HG02981 (cell line): ENCODE results near the gene TDRD10.
"Not testable (repeated sequence)": the region's sequence is repeated elsewhere in the genome, so short reads cannot be mapped to it uniquely, and the experiment has no call there.

Experiments
- ATAC-seq: cut with Tn5 transposase; IDR thresholded peaks from one replicate; pipeline ENCODE4 v1.9.1; 2021; ENCODE audit warnings: mild to moderate bottlenecking, moderate library complexity; ENCODE audit not compliant: unreplicated experiment

The TDRD10 gene

DNA sequence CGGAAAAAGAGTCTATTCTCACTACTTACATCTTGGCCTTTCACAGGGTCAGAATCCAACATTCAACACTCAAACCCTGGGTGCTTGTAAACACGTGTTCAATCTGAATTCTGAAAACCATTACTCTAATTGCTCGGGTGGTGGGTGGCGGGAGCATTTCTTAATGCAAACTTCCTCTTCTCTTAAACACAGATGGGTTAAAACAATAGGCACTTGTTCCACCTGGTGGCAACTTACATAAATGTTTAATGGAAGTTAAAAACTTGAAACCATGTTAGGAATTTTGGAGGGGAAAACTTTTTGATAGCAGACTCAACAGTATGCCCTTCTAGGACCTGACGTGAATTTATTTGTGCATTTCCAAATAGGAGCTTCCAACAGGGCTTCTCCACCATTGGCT, 23.4 kb upstream of the TDRD10 start:
- no peak for ATAC-seq

DNA sequence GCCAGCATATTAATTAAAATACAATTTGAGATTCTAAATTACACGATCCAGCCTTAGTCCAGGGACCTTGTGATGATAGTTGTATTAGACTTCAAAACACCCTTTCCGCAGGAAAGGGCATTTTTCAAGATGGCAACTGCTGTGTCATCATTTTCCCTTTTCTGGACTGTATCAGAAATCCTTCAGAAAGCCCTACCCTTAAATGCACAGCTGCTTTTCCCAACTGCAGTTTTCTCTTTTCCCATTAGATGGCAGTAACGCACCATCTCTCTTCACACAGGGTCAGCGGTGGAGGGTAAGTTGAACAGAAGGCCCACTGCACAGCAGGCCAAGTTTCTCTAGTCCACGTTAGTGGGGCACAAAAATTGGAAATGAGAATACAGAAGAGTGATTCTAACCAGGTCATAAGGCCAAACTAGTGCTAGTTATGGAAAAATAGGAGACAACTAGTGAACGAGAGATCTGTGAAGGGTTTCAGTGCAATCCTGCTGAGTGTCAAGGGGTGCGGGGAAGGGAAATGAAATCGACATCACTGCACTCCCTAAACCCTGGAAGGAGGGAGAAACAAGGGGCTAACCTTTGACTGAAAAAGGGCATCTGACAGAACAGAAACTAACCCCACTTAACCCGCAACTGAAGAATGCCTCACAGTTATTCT, 22.1 kb upstream of the TDRD10 start:
- no peak for ATAC-seq

DNA sequence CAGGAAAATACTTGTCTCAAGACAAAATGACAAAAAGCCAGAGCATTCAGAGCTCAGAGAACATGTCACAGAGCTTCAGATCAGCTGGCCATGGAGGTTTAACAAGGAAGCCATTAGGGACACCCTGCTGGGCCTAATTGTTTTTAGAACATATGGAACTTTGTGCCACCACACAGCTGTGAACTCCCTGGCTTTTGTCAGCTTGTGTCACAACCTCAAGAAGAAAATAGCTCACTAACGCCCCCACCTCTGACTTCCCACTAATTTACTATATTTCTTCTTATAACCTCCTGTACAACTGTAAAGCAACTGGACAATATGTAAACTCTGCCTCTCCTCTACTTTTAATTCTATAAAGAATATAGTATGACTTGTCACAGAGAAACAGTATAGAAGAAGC, 21.0 kb upstream of the TDRD10 start:
- ATAC-seq, result no peak

DNA sequence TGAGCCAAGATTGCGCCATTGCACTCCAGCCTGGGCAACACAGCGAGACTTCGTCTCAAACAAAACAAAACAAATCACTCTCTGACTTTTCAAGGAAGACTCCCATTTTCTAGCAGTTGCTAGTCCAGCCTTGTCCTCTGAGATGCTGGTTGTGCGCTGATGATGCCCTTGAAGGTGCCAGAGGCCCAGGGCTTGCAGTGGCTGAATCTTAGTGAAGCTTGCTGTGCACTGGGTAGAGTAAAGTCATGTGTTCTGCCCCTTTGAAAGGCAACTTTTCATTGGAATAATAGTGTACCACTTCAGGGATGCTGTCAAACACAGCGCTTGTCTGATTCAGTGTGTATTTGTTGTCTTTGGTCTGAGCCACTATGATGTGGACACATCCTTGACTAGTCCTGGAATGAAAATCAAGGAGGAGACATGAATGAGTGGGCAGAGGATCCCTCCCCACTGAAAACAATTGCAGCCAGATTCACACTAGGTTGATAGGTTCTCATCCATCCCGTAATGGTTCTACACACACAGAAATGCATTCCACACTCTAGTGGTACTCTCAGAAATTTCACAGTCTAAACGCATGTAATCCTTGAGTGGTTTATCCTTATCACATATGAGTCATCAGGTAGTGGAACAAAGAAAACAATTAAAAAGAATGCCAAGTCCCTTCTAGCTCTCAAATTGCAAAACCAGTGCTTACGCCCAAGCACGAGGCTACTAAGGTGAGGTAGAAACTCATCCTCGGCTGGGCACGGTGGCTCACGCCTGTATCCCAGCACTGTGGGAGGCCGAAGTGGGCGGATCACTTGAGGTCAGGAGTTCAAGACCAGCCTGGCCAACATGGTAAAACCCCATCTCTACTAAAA, 17.8 kb upstream of the TDRD10 start:
- ATAC-seq, result no peak

DNA sequence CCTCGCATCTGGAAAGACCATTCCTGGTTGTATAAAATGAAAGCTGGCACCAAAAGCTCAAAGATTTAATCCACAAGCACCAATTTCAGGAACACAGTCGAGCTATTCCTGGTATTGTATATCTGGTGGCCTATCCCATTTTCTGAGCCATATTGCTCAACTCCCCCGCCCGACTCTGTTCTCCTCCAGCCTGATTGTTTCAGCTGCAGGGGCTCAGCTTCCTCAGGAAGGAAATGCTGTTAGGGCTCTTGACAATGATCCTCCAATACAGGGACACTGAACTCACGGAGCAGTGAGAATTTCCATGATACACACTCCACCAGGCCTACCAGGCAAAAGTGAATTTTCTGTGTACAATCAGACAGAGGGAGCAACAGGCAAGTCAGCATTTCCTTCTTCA, 16.9 kb upstream of the TDRD10 start:
- no peak for ATAC-seq

DNA sequence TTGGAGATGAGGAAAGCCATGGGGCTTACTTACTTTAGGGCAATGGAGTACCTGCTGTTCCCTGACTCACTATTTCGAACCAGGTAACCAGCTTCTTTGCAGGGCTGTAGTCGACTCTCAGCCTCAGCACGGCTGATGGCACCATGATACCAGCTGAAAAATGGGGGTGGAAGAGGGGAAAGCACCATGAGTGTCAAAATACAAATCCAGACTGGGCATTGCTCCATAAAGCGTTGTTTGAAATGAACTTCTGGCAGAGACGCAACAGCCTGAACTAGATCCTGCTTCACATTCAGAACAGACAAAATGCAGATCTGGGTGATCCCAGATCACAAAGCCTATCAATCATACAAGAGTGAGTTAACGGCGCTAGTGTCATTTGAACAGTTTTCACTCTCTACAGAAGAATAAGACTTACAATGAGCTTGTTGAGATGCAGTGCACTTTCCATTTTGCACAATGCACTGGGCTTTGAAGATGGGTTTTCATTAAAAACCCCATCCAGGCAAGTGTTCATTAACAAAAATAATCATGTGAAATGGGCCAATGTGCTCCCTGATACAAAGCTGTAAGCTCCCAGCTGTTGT, 16.0 kb upstream of the TDRD10 start:
- no peak for ATAC-seq

DNA sequence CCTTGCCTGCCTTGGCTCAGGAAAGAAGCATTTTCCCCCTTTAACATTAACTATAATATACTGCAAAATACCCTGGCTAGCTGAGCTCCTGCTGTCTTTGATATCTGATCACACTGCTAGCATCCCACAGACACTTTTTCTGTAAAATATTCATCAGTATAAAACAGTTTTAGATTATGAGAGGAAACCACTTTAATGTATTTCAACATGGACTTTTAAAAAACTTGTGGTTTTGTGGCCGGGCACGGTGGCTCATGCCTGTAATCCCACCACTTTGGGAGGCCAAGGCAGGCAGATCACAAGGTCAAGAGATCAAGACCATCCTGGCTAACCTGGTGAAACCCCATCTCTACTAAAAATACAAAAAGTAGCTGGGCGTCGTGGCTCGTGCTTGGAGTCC, 15.3 kb upstream of the TDRD10 start:
- ATAC-seq, result not testable (repeated sequence)

DNA sequence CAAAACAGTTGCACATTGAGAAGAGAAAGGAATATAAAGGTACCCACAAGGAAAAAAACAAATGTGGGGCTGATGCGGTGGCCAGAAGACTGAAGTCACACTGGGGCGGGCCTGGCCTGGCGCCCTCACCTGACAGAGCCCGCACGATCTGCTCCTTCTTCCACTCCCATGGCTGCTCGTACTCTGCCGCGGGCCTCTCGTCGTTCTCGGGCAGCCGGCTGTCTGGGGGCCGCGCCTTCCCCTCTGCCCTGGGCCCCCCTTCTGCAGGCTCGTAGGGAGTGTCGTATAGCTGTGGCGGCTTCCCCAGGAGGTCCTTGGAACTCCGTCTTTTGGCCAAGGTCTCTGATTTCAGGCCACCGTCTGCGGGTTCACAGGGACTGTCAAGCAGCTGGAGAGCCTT, 13.1 kb upstream of the TDRD10 start:
- ATAC-seq, result no peak

DNA sequence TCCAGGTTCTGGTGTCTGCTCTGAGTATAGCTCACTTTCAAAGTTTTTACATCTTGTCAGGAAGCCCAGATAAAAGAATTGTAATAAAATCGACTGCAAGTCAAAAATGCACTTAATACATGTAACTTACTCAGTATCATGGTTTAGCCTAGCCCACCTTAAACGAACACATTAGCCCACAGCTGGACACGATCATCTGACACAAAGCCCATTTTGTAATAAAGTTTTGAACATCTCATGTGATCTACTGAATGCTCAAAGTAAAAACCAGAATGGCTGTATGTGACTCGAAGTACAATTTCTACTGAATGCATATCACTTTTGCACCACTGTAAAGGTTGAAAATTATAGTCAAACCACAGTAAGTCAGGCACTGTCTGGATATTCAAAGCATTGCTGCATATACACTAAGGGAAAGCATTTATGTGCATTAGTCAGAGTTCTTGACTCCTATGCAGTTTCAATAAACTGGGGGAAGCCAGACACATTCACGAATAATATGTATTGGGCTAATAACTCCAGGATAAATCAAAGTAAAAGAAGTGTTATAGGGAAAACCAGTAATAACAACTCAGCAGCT, 12.2 kb upstream of the TDRD10 start:
- no peak for ATAC-seq

DNA sequence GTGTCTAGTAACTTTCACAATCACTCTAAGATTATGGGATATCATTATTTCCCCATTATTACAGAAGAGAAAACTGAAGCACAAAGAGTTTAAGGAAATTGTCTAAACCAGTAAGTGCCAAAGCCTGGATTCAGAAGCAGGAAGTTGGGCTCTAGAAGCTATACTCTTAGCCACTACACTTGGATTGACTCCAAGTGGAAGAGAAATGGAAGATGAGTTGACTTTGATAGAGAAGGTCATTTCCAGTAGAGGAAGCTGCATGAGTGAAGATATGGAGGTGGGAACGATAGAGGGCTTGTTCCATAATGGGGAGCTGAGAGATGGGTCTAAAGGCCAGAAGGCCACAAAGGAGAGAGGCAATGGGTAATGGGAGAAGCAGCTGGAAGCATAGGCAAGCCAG, 11.7 kb upstream of the TDRD10 start:
- ATAC-seq, result no peak

DNA sequence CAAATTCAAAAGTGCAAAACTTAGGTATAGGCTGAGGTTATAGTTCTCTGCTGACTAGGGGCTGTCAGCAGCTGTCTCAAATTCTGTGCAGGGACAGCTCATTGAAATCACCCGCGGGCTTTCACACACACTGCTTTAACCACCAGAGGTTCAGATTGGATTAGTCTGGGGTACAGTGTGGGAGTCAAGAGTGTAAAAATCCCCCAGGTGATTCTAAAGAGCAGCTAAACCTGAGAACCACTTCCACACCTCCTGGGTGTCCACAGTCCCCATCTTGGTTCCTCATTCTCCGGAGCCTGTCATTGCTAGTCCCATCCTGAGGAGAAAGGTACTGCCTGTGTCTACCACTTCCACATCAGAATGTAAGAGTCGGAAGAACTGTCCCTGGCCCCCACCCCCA, 9.9 kb upstream of the TDRD10 start:
- ATAC-seq, result no peak

DNA sequence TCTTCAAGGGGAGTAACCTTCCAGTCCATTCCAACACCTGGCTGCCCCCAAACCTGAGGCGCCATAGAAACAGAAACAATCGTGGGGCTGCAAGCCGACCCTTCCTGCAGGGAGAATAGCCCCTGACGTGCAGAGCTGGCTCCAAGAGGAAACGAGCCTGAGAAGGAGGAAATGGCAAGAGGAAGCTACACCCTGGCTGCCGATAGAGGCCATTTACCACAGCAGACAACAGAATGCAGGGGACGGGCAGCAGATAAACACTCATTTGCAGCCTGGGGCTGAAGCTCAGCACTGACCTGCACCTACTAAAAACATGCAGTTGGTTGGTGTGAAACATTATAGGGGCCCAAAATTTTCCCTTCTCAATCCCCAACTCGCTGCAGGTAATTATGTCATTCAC, 8.7 kb upstream of the TDRD10 start:
- no peak for ATAC-seq

DNA sequence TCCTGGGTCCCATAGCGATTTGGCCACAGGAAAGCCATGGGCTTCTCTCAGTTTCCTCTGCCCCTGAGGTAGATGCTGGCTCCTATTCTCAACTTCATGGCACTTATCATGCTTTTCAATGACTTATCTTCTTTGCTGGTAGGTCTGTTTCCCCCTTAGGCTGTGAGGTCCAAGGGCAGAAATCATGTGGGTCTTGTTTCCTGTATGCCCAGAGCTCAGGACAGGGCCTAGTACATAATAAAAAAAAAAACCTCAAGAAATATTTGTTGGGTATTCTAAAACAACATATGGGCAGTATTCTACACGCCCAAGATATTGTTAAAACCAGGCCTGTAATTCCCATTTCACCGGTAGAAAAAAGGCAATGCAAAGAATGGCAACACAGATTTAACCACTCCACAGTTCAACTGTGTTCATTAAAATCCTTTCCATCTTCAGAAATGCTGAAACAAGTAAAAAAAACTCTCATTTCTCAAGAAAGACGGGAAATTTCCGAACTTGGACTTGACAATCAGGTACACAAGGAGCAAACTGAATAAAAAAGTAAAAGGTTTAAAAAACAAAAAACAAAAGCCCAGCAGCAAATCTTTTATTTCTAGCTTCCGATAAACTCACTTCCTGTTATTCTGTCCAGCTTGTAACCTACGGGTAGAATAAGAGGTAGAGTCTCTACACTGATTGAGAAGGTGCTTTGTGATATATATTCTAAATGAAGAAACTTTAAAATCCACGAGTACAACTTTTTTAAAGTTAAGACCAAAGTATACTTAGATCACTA, 6.3 kb upstream of the TDRD10 start:
- ATAC-seq, result no peak

DNA sequence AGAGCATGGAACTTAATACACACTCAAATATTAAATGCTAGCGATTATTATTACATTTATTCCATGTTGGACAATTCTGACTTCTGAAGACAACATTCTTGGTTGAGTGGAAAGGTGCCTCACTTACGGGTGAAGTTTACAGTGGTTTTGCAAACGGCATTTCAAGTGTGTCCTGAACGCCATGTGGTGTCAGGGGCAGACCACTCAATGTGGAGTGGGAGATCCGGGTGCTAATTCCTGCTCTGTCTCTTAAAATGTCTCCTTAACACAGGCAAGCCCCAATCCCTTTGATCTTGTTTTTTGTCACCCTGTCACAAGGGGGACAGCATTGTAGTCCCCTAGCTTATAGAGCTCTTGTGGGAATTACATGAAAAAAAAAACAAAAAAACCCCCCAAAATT, 5.6 kb upstream of the TDRD10 start:
- ATAC-seq, result no peak

DNA sequence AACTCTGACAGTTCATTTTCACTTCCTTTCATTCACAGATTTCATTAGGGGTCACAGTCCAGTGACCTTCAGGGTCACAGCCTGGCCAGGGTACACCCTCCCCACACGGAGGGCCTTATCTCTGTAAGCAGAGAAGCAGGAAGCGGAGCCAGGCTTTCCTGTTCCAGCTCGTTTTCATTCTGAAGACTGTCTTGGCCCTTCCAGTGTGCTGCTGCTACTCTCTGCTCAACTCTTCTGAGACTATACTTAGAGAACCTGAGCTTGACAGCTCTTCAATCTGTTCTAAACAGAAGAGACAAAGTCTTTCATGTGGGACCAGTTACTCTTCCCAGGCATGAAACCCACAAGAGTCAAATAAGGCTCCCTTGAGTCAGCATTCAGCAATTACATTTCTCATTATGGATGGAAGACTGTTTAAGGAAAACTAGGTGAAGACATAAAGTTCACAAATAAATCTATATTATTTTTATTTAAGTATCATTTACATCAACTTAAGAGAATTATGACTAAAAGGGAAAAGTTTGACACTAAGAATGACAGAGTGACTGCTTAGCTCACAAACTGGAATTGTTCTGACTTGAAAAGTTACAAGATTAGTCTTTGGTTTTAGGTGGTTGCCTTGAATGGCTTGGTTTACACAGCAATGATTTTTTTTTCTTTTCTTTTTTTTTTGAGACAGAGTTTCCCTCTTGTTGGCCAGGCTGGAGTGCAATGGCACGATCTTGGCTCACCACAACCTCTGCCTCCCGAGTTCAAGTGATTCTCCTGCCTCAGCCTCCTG, 4.8 kb upstream of the TDRD10 start:
- no peak for ATAC-seq

DNA sequence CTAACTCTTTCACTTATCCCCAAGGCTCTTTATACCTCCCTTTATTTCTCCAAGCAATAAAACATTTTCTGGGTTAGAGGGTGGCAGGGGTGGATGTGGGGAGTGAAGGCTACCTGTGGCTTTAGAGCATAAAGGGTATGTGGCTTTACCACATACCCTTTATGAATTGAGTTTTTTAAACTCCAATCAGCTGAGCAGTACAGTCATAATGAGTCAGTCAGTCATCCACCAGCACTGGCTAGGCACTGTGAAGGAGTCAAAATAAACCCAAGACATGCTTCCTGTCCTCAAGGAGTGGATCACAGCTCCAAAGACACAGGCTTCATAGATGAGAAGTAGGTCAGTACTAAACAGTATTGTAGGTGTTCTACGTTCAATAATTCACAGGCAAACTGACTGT, 2.6 kb upstream of the TDRD10 start:
- no peak for ATAC-seq

DNA sequence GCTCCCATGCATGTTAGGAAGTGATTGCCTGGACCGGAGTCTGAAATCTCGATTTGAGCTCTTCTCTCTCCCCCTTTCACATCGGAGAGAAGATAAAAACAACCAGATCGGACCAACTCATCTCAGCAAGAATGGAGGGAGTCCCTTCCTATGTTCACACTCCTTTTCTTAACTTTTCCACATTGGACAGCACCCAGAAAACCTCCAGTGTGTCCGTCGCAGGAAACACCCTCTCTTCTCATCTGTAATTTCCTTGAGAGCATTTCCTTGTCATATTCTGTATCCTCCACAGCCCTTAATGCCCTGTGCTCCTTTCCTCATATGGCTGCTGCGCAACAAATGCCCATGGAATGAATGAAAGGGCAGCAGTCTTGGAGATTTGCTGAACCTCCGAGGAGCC, 1.5 kb upstream of the TDRD10 start:
- no peak for ATAC-seq

DNA sequence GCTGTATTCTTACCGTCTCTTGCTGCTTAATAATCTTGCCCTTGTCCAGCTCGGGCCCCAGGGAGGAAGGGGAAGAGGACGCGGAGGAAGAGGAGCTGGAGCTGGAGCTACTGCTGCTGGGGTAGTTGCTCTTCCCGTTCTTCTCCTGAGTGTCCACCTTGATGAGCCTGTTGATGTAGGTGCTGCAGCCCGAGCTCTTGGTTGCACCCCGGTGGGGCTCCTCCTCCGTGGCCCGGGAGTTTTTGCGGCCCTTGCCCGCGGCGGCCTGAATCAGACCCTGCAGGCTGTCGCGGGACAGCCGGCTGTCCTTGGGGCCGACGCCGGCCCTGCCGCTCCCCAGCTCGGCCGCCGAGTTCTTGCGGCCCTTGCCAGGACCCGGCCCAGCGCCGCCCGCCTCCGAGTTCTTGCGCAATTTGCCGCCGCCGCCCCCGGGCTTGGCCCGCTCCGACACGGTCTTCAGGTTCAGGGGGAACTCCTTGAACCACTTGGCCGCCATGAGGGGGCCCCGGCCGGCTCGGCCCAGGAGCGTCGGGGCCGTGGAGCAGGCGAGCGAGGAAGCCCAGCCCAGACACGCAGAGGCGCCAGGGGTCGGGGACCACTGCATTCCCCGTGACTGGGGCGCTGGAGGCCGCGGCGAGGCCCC, 475 bp upstream of the TDRD10 start:
- no peak for ATAC-seq

DNA sequence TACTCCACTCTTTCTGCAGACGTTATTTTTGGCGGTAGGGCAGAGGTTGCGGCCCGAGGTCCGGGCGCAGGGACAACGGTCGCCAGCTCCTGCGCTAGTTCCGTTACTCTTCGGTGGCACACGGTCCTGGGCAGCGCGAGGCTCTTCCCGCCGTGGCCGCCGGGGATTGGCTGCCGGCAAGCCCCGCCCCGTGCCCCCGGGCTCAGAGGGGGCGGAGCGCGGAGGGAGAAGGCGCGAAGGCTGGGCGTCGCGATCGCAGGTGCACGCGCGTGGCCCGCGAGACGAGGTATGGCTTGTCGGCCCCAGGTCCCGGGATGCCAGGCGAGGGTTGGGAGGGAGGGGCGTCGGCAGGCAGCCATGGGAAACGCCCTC, 711 bp downstream of the TDRD10 start:
- no peak for ATAC-seq

DNA sequence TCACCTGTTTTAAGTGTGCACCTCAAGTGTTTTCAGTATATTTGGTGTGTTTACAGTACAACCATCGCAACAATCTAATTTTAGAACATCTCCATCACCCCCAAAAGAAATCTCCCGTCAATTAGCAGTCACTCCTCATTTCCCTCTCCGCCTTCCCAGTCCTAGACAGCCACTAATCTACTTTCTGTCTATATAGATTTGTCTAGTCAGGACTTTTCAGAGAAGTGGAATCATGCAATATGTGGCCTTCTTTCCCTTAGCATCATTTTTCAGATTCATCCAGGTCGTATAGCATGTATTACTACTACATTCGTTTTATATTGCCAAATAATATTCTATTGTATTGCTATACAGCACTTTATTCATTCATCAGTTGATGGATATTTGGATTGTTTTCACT, 1.9 kb downstream of the TDRD10 start:
- no peak for ATAC-seq
